NCI-H146 treated with DMSO at 0.1 percent for 48 hours (cell line): ENCODE data around the gene PRKG1.
"Not testable (repeated sequence)": the region's sequence is repeated elsewhere in the genome, so short reads cannot be mapped to it uniquely, and the experiment has no call there.

ENCODE experiments used
- DNase-seq: peaks from one replicate; lab custom pipeline; 2025; ENCODE audit not compliant: unreplicated experiment; lab: John Stamatoyannopoulos, UW

The PRKG1 gene

DNA sequence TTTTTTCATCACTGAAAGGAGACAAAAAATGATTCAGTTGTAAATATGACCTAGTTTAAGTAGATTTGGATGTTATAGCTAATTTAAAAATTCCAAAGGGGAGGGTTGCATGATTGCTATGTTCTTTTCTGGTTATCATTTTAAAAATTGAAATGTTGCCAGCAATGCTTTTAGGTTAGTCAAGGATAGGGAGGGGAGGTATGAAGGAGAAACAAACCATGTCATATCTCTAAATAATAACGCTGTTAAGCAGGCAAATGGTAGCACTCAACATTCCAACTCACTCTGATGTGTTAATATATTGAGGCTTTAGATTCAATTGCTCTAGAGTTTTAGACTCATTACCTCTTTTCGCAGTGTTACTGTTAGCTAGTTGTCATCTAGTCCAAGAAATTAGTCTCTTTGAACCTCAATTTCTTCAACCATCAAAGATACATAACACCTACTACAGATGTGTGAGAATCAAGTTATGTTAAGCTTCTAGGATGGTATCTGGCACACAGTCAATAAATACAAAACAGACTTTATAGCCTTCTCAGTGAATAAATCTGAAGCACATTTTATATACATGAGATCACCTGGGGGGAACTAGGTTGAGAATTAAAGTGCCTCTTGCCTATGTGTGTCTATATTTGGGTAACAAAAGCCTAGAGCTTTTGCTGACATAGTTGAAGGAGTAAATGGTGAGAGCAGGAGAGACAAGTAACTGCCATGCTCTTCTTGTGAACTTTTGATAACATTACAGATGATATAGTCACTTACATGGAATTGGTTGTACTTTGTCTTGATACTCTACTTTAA is 500.2 kb downstream of the PRKG1 start:
- DNase-seq, result no peak

DNA sequence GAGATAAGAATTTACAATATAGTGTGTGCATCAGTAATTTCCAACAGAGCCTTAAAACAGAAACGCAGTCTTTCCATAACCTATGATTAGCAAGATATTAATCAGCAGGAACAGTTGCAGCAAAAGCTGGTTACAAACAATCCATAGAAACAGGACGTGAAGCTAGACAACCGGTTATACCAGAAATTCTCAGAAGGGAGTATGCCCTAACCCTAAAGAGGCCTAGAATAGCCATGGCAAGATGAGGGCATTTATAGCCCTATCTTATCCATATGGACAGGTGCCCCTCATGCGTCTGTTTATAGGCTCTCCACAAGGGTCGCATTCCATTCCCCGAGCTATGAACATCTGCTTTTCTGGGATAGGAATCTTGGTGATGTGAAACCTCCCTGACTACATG is 506.9 kb downstream of the PRKG1 start:
- DNase-seq, result not testable (repeated sequence)

DNA sequence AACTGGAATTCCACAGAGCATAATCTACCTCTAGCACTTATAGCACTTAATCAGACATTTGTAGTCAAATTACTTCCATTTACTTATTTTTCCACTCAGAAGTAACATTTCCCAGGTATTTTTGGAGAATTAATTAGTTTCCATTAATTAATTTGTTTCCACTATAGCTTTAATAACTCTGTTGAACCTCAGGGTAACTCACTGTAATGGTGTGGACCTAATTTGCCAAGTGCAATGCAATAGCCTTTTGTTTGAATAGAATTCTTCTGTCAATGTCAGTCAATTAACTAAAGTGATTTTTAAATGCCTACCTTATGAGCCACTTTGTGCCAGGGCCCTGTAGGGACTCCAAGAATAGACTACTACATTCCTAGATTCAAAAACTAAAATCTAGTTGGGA is 509.7 kb downstream of the PRKG1 start:
- no peak for DNase-seq

DNA sequence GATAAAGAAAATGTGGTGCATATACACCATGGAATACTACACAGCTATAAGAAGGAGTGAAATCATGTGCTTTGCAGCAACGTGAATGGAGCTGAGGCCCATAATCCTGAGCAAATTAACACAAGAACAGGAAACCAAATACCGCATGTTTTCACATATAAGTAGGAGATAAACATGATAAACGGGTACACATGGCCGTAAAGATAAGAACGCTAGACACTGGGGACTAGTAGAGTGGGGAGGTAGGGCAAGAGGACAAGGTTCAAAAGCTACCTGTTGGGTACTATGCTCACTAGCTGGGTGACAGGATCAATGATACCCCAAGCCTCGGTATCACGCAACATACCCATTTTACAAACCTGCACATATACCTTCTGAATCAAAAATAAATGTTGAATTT is 511.5 kb downstream of the PRKG1 start:
- DNase-seq, result no peak

DNA sequence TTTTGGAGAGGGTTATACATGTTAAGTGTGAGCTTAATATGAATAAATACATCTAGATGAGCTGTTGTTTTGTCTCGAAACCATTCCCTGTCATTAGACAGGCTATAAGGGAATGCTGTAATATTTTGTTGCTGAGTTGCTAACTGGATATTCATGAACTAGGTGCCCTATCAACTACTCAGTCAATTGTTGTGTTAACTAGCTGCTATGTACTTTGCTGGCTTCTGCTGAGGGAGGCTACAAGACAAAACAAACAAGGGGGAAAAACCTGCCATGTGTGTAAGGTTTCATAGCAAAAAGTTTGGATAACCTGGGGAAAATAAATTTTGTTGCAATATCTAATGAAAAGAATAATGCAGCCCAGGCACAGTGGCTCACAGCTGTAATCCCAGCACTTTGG is 514.7 kb downstream of the PRKG1 start:
- no peak for DNase-seq

DNA sequence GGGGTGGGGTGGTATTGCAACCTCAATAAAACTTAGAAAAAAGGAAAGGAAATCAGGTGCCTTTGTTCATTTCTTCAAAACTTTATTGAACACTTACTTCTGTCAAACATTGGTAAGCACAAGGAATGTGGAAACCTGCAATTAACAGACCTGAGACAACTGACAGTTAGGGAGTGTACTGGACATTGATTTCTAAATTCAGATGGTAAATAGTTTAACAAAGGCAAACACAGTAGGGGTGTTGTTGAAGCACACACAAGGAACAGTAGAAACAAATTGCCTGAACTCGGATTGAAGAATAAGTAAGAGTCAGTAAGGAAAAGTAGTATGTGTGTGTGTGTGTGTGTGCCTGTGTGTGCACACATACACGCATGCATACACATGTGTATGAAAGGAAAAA is 516.5 kb downstream of the PRKG1 start:
- no peak for DNase-seq

DNA sequence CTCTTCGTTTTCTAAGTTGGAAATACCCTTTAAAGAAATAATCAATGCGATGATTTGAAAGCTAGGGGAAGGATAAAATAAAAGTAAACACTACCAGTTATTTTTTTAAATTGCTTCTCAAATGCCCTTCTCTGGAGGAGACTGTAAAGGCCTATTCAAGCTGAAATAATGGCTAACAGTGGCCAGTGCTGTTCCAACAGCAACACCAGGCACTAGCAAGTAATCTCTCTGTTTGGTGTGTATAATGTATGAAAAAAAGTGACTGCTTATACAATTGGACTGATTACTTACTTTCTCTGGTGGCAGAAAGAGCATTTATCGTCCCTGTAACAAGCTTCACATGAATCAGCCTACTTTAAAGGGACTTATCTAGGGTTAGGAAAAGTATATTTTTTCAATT is 522.4 kb downstream of the PRKG1 start:
- no peak for DNase-seq

DNA sequence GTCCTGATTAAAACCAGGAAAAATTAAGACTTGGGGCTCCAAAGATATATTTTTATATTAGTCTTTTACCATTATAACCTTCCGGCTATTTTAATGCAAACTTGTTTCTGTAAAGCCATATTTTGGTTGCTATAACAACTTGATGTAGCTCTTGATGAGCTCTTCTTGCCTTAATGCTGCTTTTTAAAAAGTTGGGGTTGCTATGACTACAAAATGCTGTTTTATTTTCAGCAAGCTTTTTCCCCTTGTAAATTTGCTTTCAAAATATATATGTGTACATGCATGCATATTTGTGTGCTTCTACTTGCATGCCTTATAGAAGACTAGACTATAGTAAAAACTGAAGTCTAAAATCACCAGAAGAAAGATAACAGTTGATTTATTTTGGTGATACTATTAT is 525.4 kb downstream of the PRKG1 start:
- no peak for DNase-seq

DNA sequence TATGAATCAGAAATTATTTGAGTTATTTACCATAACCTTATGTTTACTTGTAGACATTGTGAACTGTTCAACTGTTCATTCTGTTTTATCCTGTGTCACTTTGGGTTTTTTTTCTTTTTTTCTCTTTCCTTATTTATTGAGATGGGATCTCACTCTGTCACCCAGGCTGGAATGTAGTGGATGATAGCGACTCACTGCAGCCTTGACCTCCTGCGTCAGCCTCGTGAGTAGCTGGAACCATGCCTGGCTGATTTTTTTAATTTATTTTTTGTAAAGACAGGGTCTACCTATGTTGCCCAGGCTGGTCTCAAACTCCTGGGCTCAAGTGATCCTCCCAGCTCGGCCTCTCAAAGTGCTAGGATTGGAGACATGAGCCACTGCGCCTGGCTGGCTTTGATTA is 528.0 kb downstream of the PRKG1 start:
- DNase-seq, result no peak

DNA sequence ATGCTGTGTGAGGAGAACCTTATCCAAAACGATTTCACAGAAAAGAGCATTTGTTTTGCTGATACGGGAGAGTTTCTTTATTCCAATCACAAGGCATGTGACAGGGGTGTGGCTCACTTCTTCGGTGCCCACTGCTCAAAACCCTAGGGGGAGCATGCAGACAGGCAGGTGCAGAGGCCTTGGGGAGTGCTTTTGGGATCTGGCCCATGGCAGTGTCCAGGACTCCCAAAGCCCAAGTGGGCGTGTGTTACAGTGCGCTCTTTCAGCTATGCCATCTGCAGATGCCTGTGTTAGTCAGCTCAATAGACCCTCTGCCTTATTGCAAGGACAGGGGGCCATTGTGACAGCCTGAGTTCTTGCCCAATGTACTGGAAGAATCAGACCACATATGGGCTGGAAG is 530.3 kb downstream of the PRKG1 start:
- no peak for DNase-seq

DNA sequence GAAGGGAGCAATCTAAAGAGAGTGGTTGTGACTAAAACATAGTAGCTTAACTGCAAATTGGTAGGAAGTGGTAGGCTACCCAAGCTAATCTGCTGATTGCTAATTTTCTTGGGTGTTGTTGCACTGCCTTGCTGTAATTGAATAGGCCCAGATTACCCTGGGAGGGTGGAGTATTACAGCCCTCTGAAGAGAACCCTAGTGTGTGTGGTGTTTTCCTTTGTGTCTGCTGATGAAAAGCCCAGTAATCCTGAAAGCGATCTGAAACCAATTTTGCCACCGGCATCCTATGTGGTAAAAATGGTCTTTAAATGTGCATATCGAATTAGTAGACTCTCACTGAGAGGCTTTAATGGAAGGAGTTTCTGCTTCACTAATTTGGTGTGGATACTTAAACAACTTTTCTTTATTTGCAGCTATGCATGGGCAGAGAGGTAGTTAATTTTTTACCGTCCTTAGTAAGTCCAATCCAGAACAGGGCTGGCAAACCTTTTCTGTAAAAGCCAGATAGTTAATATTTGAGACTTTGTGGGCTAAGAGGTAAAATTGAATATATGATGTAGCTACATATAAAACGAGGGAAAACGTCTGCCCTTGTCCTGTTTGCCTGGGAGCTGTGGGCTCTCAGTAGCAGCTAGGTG is 532.7 kb downstream of the PRKG1 start:
- no peak for DNase-seq

DNA sequence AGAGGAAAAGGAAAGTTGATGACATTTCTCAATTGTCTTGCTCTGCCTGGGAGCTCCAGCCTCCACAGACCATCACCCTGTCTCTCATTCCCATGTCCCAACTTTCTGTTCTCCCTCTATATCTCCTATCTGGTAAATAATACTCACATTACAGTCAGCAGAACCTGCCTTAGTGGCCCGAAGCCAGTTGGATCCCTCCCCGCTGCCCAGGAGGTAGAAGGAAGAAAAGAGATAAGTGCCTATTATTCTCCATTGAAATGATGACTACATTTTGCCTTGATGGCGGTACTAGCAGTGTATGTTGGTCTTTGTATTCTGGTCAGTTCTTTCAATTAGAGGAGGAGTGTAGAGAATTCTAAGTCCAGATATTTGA is 533.2 kb downstream of the PRKG1 start:
- no peak for DNase-seq

DNA sequence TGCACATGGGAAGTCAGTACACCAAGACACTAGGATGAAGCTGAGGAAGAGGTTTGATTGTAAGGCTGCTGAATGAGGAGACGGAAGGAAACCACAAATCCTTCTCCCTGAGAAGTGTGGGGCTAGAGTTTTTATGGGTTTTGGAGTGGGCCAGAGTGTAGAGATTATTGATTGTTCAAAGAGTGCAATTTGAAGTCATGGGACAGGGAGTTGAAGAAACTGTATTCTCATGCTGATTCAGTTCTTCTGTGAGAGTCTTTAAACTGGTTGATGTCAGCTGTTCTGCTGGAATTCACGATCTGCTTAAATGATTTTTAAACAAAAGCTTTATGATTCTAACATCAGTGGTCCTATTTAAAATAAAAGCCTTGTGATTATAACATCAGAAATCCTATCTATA is 533.9 kb downstream of the PRKG1 start:
- no peak for DNase-seq

DNA sequence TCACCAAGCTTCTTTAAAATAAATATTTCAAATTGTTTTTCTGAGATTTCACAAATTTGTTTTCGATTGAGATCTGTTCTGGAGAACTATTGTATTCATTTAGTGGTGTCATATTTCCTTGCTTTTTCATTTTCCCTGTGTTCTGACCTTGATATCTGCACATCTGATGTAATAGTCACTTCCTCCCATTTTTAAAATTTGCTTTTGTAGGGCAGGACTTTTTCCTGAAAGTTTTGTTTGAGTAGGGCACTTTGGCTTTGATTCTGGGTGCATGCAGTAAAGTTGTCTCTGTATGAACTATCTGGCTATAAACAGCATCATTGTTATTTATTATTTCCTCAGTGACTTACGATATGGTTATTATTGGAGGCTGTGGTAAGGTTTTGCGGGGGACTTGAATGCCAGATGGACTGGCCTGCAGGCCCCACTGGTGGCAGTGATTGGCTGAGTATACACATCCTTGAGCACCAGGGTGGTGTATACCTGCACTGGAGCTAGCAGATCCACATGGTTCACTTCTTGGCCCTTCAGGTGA is 541.5 kb downstream of the PRKG1 start:
- no peak for DNase-seq

DNA sequence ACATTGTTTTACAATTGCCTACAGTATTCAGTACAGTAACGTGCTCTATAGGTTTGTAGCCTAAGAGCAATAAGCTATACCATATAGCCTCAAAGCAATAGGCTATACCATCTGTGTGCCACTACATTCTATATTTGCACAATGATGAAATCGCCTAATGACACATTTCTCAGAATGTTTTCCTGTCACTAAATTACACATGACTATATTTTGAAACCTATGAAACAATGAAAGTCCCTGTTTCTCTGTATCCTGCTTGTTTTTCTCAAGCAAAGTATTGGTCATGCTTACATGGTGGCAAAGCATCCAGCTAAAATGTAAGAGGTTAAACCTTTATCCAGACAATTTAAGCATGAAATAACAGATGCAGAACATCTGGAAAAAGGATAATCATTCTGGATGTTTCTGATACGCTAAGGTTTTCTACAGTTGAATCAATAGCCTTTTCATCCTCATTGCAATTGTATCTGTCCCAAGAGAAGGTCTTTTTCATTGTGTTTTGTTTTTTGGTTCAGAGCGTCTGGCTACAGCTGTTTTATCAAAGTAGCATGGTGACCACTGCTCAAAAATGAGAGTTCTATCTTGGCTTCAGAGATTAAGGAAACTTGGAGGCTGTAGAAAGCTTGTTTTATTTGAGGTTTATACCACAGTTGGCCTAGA is 543.4 kb downstream of the PRKG1 start:
- no peak for DNase-seq

DNA sequence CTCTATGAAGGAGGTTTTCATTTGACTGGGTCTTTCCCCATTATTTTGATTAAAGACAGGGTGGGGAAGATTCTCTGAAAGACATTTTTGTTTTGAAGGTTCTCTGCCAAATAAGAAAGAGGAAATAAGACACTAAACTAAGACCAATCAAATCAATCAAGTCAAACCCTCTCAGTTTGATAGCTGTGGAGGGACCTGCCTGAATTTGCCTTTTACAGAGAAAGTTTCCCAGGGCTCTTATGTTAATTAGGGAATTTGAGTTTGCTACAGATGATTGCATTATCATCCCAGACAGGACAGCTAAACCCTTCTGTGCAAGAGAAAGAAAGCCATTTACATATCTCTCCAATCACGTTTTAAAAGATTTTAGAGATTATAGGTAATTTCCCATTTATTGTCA is 545.1 kb downstream of the PRKG1 start:
- no peak for DNase-seq

DNA sequence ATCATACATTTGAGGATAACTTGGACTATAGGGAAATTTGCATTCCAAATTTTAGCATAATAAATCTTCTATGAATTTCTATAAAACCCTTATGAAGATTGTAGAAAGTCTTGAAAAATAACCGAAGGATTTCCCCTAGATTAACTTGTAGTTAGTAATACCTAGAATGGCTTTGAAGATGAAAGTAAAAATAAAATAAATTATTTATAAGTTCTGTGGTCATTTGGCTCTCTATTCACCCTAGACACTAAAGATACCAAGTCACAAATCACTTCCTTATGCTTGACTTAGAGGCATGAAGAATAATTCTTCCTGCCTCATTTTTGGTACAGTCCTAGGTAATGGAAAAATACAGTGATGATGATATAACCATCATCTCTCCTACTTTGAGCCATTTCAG is 545.8 kb downstream of the PRKG1 start:
- DNase-seq, result no peak

DNA sequence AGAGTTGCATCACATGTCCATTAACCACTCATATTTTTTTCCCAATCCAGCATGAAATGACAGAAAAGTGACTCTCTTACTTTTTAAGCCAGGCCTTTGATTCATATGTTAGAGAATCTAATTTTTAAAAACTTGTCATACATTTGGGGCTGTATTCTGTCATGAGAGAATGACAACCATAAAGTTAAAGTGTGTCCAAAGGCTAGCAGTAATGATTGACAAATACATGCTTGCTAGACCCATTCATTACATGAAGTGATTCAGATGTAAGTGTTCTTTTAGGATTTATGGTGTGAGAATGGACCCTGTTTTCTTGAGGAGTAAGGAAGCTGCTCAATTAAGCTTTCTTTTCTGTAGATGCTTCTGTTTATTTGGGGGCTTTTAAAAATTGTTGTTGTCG is 549.7 kb downstream of the PRKG1 start:
- DNase-seq, result no peak

DNA sequence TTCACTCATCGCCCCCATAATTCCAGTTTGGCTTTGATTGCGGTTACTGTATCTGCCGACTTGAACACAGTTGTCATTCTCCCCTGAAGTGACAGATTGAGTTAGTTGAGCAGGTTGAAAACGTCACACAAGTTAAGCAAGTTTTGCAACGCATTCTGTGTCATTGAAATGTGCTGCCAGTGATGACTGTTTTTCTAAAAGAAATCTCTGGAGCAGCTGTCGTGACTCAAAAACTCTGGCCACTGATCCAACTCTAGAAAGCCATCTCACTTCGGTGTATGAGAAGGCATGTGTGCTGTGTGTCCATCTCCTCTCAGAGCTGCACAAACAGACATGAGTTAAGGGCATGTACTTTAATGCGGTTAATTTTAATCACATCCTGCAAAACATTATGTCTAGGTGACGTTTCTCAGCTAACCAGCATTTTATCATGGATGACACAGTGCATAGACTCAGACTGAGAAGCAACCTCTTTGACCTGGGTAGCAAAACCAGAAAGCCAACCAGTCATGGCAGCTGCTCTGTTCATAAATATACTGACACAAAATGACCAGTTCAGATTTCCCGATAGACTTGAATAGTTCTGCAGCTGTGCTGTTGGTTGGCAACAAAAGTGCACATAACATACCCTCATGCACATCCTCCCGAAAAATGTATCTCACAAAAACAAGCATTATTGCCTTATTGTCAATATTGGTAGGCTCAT is 555.8 kb downstream of the PRKG1 start:
- no peak for DNase-seq

DNA sequence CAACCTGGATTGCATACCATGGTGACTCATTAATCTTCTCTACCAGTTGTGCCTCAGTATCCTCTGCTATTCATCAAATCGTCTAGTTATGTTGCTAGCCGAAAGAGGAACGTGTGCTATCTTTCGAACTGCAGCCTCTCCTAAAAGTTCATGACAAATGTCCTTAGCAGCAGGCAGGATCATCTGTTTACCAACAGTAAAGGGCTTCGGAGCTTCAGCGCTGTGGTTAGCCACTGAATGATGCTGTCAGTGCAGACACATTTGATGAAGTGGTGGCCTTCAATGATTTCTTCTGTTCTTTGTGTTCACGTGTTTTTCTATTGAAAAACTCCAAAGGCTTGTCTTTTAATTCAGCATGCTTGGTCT is 556.3 kb downstream of the PRKG1 start:
- DNase-seq, result no peak

DNA sequence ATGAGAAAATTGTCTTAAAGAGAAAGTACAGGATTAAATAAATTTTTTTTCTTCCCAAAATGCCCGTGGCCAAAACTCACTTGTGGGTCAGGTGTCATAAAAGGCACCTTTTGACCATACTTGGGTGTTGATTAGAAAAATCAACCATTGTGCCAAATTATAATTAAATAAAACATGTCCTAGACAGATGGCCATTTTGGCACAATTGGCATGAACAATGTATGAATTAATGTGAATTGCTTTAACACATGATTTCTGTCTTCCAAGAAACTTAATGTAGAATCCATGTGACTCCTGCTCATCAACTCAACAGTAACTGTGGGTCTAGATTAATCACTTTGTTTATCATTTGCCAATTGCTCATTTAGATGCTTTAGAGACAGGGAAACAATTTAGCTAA is 561.1 kb downstream of the PRKG1 start:
- DNase-seq, result no peak

DNA sequence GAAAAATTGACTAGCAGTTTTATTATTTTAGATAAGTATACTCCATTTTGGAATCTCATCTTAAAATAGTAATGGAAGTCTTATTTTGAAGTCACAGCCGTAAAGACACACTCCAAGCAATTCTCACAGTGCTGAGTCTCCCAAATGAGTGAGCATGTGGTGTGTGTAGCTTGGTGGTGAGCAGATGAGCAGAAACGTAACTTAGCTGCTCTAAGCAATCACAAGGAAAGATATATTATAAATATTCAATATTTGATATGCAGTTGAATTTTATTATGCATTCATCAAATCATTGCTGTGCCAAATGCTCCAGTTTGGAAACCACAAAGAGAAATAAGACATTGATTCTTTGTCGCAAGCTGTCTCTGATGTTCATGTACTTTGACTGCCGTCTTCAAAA is 563.9 kb downstream of the PRKG1 start:
- DNase-seq, result no peak
